ENCODE results near the gene HSD11B1. TPM values are rescaled to one million over a fixed set of nuclear protein-coding genes. Genes with fewer than 3 reads are reported as not detected.

Gene HSD11B1
- total and polyA plus RNA-seq, 2 of the 4 experiments (the other 2 are of a cell fraction): 0.41 to 0.72 TPM

DNA sequence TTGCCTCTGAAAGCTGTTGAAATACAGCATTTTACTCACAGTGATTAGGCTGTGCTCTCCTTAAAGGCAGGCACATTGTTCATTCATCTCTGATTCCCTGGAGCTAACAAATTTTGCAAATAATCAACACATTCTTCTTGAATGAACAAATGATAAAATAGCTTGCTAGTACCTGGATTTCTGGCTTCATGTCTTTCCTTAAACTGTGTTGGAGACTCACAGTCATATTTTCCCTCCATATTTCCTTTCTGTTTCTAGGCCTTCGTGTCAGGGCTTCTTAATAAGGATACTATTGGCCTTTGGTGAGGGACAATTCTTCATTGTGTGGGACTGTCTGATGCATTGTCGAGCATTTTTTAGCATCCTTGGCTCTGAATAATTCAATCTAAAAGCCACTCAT lies 9.7 kb downstream of the HSD11B1 start:
- ChIA-PET CTCF (no interaction called here), POLR2A (ENCODE audit: unreplicated experiment) (no interaction called here)
- Histone ChIP-seq H3K56ac (ENCODE audit: extremely low read depth, insufficient read depth, low read length) (no peak overlapping the region), H3K4me1 (ENCODE audit: control insufficient read depth, insufficient read depth, low read length) (no peaks in the 10 kb centered on the region; the same call in 1 of the 2 replicates), H3K14ac (replicated peaks; ENCODE audit: low read depth, low read length) (no peak overlapping the region; the same call in 1 of the 2 replicates), H3K4ac (ENCODE audit: low read depth, low read length) (no peak overlapping the region), H3K79me1 (ENCODE audit: low read depth in 1 of 2, low read length in 2 of 2) (no peaks in the 10 kb centered on the region), H2AK9ac (replicated peaks; ENCODE audit: low read depth, low read length, poor library complexity) (no peak overlapping the region), H4K8ac (ENCODE audit: low read depth in 2 of 2, low read length in 2 of 2) (no peak overlapping the region), H3K36me3 (ENCODE audit: control insufficient read depth, insufficient read depth, low read length) (no peaks in the 10 kb centered on the region), H4K20me1 (ENCODE audit: insufficient read depth, low read length) (no peaks in the 10 kb centered on the region), H2BK15ac (ENCODE audit: low read depth, low read length) (no peak overlapping the region), H3K27ac (ENCODE audit: insufficient read depth, low read length) (no peak overlapping the region), H3K23ac (ENCODE audit: low read depth, low read length) (no peak overlapping the region), H3K9me1 (ENCODE audit: insufficient read depth, low read length) (no peaks in the 10 kb centered on the region), H2AK5ac (ENCODE audit: low read depth, low read length) (no peak overlapping the region), H3K27me3 (ENCODE audit: control insufficient read depth, insufficient read depth, low read length) (no peaks in the 10 kb centered on the region), H2BK120ac (ENCODE audit: low read depth, low read length) (no peak overlapping the region), H3K9me3 (ENCODE audit: control insufficient read depth, insufficient read depth, low read length) (no peaks in the 10 kb centered on the region), H4K5ac (ENCODE audit: low read depth, low read length) (no peak overlapping the region), H2BK5ac (ENCODE audit: low read depth, low read length, poor library complexity, severe bottlenecking) (no peak overlapping the region), H2BK20ac (ENCODE audit: low read depth, low read length) (no peak overlapping the region), H3K4me3 (ENCODE audit: insufficient read depth, low read depth, low read length) (no peak overlapping the region), H3K9ac (ENCODE audit: low read depth, low read length) (no peak overlapping the region), H3K4me2 (ENCODE audit: low read depth, low read length) (no peak overlapping the region), H4K91ac (ENCODE audit: insufficient read depth, low read depth, low read length) (no peak overlapping the region), H2AFZ (replicated peaks; ENCODE audit: low read length, poor library complexity) (no peak overlapping the region), H3K18ac (ENCODE audit: low read depth, low read length) (no peak overlapping the region)
- in situ Hi-C loops (cut with MboI; ENCODE audit: low sequenced_read_pairs): no loop called here
- no TSS peak for BruUV-seq (replicated peaks)
- intact Hi-C loops (cut with micrococcal nuclease): no loop called here
- TF ChIP-seq POLR2A (IDR thresholded peaks at IDR 0.05; ENCODE audit: low read depth, low read length) (no peak), RFX5 (IDR thresholded peaks at IDR 0.05; ENCODE audit: low read depth, low read length) (no peak), MXI1 (IDR thresholded peaks at IDR 0.05; ENCODE audit: borderline replicate concordance, low read depth, low read length) (no peak), NFE2L2 (IDR thresholded peaks at IDR 0.05; ENCODE audit: low read depth, low read length) (no peak), CHD1 (IDR thresholded peaks at IDR 0.05; ENCODE audit: low read depth, low read length) (no peak), FOS (IDR thresholded peaks at IDR 0.05; ENCODE audit: low read depth, low read length) (no peak), RCOR1 (IDR thresholded peaks at IDR 0.05; ENCODE audit: insufficient replicate concordance, low read length) (no peak)
- dilution Hi-C loops (cut with HindIII; ENCODE audit: low sequenced_read_pairs, unreplicated experiment): no loop called here
- no CpG with 5 or more reads among the region's 2 CpGs for WGBS, 2 experiments (ENCODE audit: extremely low coverage in 2 of 2, insufficient read length in 1 of 2)
- DNase-seq (no peak), ATAC-seq (ENCODE audit: low read depth) (no peak)

All from IMR-90 (cell line).